Smooth muscle cell (in vitro differentiated cells): Measurements from ENCODE around the gene CREB5. TPM values are rescaled to one million over a fixed set of nuclear protein-coding genes. Genes with fewer than 3 reads are reported as not detected.

Source experiments
- DNase-seq: peaks from one replicate; lab custom pipeline; 2025; ENCODE audit not compliant: unreplicated experiment; lab: John Stamatoyannopoulos, UW
- H2AFZ ChIP-seq: fragments of 200-600 bp; sonication (generic); 2 replicates; pipeline ENCODE4 v1.6.0; 2016; ENCODE audit warnings: antibody characterized with exemption, low read depth, mild to moderate bottlenecking
- H3F3A ChIP-seq: fragments of 200-600 bp; sonication (generic); 2 replicates; pipeline ENCODE4 v1.6.0; 2017; ENCODE audit warnings: antibody characterized with exemption, low read depth
- H3K27ac ChIP-seq: fragments of 200-600 bp; sonication (generic); 2 replicates; pipeline ENCODE4 v1.5.1; 2016; ENCODE audit warnings: low read depth, mild to moderate bottlenecking
- H3K27me3 ChIP-seq: fragments of 200-600 bp; sonication (generic); 2 replicates; pipeline ENCODE4 v1.6.1; 2016; ENCODE audit warnings: low read depth, mild to moderate bottlenecking
- H3K36me3 ChIP-seq: fragments of 200-600 bp; sonication (generic); 2 replicates; pipeline ENCODE4 v1.5.1; 2016; ENCODE audit warnings: low read depth
- H3K4me1 ChIP-seq: fragments of 200-600 bp; sonication (generic); 2 replicates; pipeline ENCODE4 v1.5.1; 2016; ENCODE audit warnings: low read depth
- H3K4me2 ChIP-seq: fragments of 200-600 bp; sonication (generic); 2 replicates; pipeline ENCODE4 v1.6.0; 2016; ENCODE audit warnings: mild to moderate bottlenecking
- H3K4me3 ChIP-seq: fragments of 200-600 bp; sonication (generic); 2 replicates; pipeline ENCODE4 v1.5.1; 2016; ENCODE audit warnings: mild to moderate bottlenecking
- H3K79me2 ChIP-seq: fragments of 200-600 bp; sonication (generic); 2 replicates; pipeline ENCODE4 v1.6.0; 2016; ENCODE audit warnings: low read depth, mild to moderate bottlenecking
- H3K9ac ChIP-seq: fragments of 200-600 bp; sonication (generic); 2 replicates; pipeline ENCODE4 v1.6.0; 2016; ENCODE audit warnings: low read depth
- H3K9me3 ChIP-seq: fragments of 200-600 bp; sonication (generic); replicated peaks from 2 replicates; pipeline ENCODE4 v1.5.1; 2016; ENCODE audit warnings: low read depth
- H4K20me1 ChIP-seq: fragments of 200-600 bp; sonication (generic); 2 replicates; pipeline ENCODE4 v1.6.0; 2016; ENCODE audit warnings: low read depth
- WGBS: methylation state at CpG from one replicate; pipeline ENCODE4 v1.1.7; 2016; ENCODE audit warnings: low lambda C conversion rate; 5-methylcytosine and 5-hydroxymethylcytosine counted together
- polyA plus RNA-seq: library from polyadenylated mRNA; unstranded; fragments of >200 nt; fragmentation: Nextera tagmentation; extraction: Ambion mirVana; gene quantifications from 2 replicates; pipeline ENCODE4 v1.2.1, GENCODE V29; 2016
- total RNA-seq: library from RNA; depleted of rRNA; stranded (reverse); fragments of >200 nt; gene quantifications from 2 replicates; pipeline ENCODE4 v1.2.3, GENCODE V29; 2014
- TF ChIP-seq, protein P1 (sequence below): fragments of 200-600 bp; sonication (generic); IDR thresholded peaks from 2 replicates; pipeline ENCODE4 v1.5.1; 2017; ENCODE audit warnings: borderline replicate concordance, mild to moderate bottlenecking, antibody characterized with exemption; ENCODE audit not compliant: insufficient read depth, poor library complexity, severe bottlenecking

Gene CREB5
- total and polyA plus RNA-seq, 2 experiments from 2014 or later: 6.2 to 18.2 TPM

DNA sequence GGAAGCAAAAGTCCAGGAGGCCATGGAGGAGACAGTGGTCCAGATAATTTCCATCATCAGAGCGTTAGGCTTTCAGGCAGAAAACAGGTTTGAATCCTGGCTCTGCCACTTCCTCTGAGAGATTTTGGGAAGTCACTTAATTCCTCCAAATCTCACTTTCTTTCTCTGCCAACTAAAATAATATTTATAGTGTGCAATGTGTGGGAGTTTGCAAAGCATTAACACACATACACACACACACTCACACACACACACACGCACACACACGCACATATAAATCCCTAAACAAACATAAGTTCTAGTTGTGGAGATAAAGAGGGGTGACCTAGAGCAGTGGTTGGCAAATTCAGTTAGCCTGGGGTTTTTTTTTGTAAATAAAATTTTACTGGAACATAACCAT lies 461.0 kb downstream of the CREB5 start:
- WGBS: 59% methylated on average over 3 of the region's 3 CpGs
- Histone ChIP-seq H2AFZ (no peak overlapping the region), H3K36me3 (no peaks in the 10 kb centered on the region)

DNA sequence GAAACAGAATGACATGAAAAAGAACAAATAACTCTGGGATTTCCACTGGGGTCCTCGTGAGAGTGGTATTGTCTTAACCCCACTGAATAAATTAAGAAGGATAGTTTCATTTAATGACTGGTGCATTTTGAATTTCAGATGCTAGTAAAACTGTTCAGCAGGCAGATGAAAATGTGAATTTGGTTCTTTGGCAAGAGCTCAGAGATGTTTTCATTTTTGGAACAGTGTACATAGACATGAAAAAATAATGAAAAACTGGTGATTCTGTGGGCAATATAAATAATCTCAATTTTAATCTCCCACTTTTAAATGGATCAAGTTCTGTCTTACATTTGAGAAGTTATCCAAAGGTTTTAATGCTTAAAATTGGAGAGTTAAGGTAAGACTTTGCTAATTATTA lies 461.7 kb downstream of the CREB5 start:
- 82% methylated on average over 1 of the region's 1 CpG for WGBS
- Histone ChIP-seq H3K36me3 (no peaks in the 10 kb centered on the region), H3F3A (no peaks in the 10 kb centered on the region), H3K9me3 (no peaks in the 10 kb centered on the region), H3K4me2 (no peak overlapping the region), H3K27ac (no peak overlapping the region), H3K27me3 (peaks cover 1% of the 10 kb centered on the region), H3K79me2 (no peaks in the 10 kb centered on the region), H2AFZ (no peak overlapping the region), H3K4me1 (peaks cover 7% of the 10 kb centered on the region), H3K9ac (no peak overlapping the region), H4K20me1 (no peaks in the 10 kb centered on the region), H3K4me3 (no peak overlapping the region)
- no peak for DNase-seq
- TF ChIP-seq, protein P1, sequence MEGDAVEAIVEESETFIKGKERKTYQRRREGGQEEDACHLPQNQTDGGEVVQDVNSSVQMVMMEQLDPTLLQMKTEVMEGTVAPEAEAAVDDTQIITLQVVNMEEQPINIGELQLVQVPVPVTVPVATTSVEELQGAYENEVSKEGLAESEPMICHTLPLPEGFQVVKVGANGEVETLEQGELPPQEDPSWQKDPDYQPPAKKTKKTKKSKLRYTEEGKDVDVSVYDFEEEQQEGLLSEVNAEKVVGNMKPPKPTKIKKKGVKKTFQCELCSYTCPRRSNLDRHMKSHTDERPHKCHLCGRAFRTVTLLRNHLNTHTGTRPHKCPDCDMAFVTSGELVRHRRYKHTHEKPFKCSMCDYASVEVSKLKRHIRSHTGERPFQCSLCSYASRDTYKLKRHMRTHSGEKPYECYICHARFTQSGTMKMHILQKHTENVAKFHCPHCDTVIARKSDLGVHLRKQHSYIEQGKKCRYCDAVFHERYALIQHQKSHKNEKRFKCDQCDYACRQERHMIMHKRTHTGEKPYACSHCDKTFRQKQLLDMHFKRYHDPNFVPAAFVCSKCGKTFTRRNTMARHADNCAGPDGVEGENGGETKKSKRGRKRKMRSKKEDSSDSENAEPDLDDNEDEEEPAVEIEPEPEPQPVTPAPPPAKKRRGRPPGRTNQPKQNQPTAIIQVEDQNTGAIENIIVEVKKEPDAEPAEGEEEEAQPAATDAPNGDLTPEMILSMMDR: no peak

More for the DNA sequence above, 461.0 kb downstream of the CREB5 start:
- H3K27ac ChIP-seq: no peak overlapping the region
- H3K9ac ChIP-seq: no peak overlapping the region
- no peak overlapping the region for H3K4me3 ChIP-seq
- H3K4me2 ChIP-seq: no peak overlapping the region
- no peaks in the 10 kb centered on the region for H3K9me3 ChIP-seq
- DNase-seq: no peak
- no peaks in the 10 kb centered on the region for H3F3A ChIP-seq
- peaks cover 5% of the 10 kb centered on the region for H3K27me3 ChIP-seq
- H3K4me1 ChIP-seq: peaks cover 1% of the 10 kb centered on the region
- H4K20me1 ChIP-seq: no peaks in the 10 kb centered on the region
- TF ChIP-seq, protein P1: no peak
- H3K79me2 ChIP-seq: no peaks in the 10 kb centered on the region

Other genes with a start within 250 kb of the CREB5 start
- 14.2 and 18.0 TPM in 2 replicates for gene JAZF1, start 231.7 kb upstream of the CREB5 start, total RNA-seq
- 14.4 and 17.4 TPM in 2 replicates for gene JAZF1, start 231.7 kb upstream of the CREB5 start, polyA plus RNA-seq